Stomach (tissue), 9 donors: Measurements from ENCODE around the gene DBP. TPM values are rescaled to one million over a fixed set of nuclear protein-coding genes. Genes with fewer than 3 reads are reported as not detected.

Source experiments
- DNase-seq, 2 donors: peaks; one replicate each; pipeline versions ENCODE4 v3.0.0 to v3.0.0-alpha.2; 2013 to 2019
- H3K27ac ChIP-seq, 5 donors: fragments of 200-600 bp in 4 of 5; sonication (generic) in 4 of 5; one replicate each; pipeline ENCODE4 v1.5.1; 2013 to 2019; ENCODE audit warnings: mild to moderate bottlenecking in 1 of 5, moderate library complexity in 1 of 5
- H3K27me3 ChIP-seq, 3 donors: fragments of 200-600 bp; sonication (generic); one replicate each; pipeline ENCODE4 v1.5.1; 2017 to 2019; ENCODE audit warnings: mixed run types in 1 of 3
- H3K36me3 ChIP-seq, 4 donors: fragments of 200-600 bp; sonication (generic); 1 replicate in 3 of 4; 2 replicates in 1 of 4; pipeline ENCODE4 v1.5.1; 2016 to 2019
- H3K4me1 ChIP-seq, 4 donors: fragments of 200-600 bp; sonication (generic); one replicate each; pipeline ENCODE4 v1.5.1; 2016 to 2019
- H3K4me3 ChIP-seq, 4 donors: fragments of 200-600 bp; sonication (generic) in 3 of 4; one replicate each; pipeline ENCODE4 v1.5.1; 2016 to 2019; ENCODE audit warnings: mild to moderate bottlenecking in 1 of 4
- H3K9me3 ChIP-seq, 4 donors: fragments of 200-600 bp; sonication (generic); one replicate each; pipeline ENCODE4 v1.5.1; 2016 to 2019
- EP300 ChIP-seq: sonication (generic); formaldehyde crosslinking; IDR thresholded peaks from one replicate; pipeline ENCODE4 v1.6.1; 2017; ENCODE audit warnings: antibody characterized with exemption
- POLR2A ChIP-seq, 4 donors: fragments of 450-650 bp; IDR thresholded peaks; one replicate each; pipeline ENCODE4 v1.6.1; 2016; ENCODE audit warnings: antibody characterized with exemption in 4 of 4, control low read depth in 2 of 4, mild to moderate bottlenecking in 1 of 4, moderate library complexity in 1 of 4
- POLR2AphosphoS5 ChIP-seq, 3 donors: sonication (generic); formaldehyde crosslinking; IDR thresholded peaks; one replicate each; pipeline ENCODE4 v1.6.1; 2016; ENCODE audit warnings: antibody characterized with exemption in 3 of 3
- WGBS, 5 donors: extraction: QIAGEN DNeasy Blood & Tissue Kit in 3 of 5; methylation state at CpG; one replicate each; pipeline versions ENCODE4 v1.1.5 to v1.1.7; 2013 to 2018; 5-methylcytosine and 5-hydroxymethylcytosine counted together
- intact Hi-C: fragments of 100-400 bp; cut with DNase I; formaldehyde crosslinking; loops from one replicate; pipeline ENCODE4 v1.15.1; 2023; ENCODE audit warnings: low total_unique reads
- polyA plus RNA-seq, 3 donors: library from polyadenylated mRNA; stranded (reverse); fragments of 200-250 nt; gene quantifications; one replicate each; pipeline ENCODE4 v1.2.3, GENCODE V29; 2013
- total RNA-seq, 5 donors: library from RNA; depleted of rRNA; stranded (reverse); fragments of >200 nt; gene quantifications; one replicate each; pipeline versions ENCODE4 v1.1.0 to v1.2.3, GENCODE V29; 2014 to 2016
- TF ChIP-seq, protein P1 (sequence below), 7 experiments: fragments of 450-650 bp in 4 of 7; fragments of 200-600 bp in 3 of 7; sonication (generic) in 3 of 7; IDR thresholded peaks; one replicate each; pipeline ENCODE4 v1.5.1; 2016 to 2019; ENCODE audit warnings: antibody characterized with exemption in 7 of 7, control low read depth in 2 of 7, mild to moderate bottlenecking in 1 of 7
- donor health status: healthy with polysubstance abuse.
- donor health status: Bipolar disorder and iron deficiency.
- donor health status: healthy.

DBP gene
- total and polyA plus RNA-seq, 8 donors = 4.2 to 29.0 (median 9.6) TPM; not detected in 1

DNA sequence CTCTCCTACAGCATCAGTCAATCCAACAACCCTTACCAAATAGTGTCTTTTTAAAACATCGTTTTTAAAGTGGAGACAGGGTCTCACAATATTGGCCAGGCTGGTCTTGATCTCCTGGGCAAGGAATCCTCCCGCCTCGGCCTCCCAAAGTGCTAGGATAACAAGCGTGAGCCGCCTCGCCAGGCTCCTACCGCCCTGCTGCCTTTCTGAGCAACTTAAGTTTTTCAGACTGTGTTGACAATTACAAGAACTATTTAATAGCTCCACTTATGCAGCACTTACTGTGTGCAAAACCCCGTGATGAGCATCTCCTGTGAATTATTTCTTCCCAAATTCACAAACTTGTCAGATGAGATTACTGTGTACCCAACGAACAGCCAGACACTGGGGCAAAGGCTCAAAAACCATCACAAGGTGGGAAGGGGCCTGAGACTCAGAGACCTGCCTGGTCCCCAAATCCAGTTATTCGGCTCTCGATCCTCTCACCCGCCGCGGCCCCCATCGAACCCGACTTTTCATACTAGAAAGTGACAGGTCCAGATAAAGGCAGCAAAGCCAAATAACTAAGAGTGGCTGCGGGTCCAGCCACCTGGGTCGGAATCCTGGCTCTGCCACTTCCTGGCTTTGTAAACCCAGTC, 18.8 kb downstream of the DBP start:
- WGBS, 5 donors = 0 to 2% (median 1%) methylated on average over 18 of the region's 18 CpGs
- no peak for TF ChIP-seq POLR2AphosphoS5 (IDR thresholded peaks at IDR 0.05)
- TF ChIP-seq, protein P1, sequence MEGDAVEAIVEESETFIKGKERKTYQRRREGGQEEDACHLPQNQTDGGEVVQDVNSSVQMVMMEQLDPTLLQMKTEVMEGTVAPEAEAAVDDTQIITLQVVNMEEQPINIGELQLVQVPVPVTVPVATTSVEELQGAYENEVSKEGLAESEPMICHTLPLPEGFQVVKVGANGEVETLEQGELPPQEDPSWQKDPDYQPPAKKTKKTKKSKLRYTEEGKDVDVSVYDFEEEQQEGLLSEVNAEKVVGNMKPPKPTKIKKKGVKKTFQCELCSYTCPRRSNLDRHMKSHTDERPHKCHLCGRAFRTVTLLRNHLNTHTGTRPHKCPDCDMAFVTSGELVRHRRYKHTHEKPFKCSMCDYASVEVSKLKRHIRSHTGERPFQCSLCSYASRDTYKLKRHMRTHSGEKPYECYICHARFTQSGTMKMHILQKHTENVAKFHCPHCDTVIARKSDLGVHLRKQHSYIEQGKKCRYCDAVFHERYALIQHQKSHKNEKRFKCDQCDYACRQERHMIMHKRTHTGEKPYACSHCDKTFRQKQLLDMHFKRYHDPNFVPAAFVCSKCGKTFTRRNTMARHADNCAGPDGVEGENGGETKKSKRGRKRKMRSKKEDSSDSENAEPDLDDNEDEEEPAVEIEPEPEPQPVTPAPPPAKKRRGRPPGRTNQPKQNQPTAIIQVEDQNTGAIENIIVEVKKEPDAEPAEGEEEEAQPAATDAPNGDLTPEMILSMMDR (IDR thresholded peaks at IDR 0.05) = no peak
- TF ChIP-seq EP300 = no peak
- no peak for TF ChIP-seq POLR2A (IDR thresholded peaks at IDR 0.05)

DNA sequence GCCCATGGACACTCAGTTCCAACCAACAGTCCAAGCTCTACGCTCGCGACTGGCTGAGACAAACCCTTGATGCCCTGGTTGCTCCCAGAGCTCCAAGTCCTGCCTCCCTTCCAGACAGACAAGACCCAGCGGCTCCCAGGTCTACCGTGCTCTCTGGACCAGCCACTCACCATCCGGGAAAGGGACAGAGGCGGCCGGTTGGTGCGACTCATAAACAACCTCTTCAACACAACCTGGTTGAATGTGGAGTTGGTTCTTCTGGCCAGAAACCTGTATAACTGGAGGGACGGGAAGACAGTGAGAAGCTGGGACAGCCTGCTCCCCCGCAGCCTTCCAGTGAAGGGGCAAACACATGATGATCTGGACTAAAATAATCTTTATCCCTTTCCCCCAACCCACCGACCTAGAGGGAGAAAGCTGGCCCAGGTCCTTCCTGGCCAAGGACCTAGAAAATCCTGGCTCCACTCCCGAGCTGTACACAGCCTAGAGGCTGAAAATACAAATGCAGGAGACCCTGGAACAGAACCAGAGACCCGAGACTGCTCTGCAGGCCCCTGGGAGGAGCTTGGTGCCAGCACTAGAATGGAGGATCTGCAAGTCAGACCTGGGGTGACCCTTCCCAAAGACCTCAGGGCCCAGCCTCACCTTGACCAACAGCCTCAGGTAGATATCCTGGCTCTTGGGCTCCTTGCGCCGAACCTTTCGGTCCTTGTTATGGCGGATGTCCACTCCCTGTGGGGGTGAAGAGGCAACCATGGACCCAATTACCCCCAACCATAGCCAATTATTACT, 19.8 kb downstream of the DBP start:
- intact Hi-C loops = no loop called here
- 26 to 44% (median 37%) methylated on average over 13 to 18 of the region's 18 CpGs for WGBS, 5 donors

More for the DNA sequence above, 18.8 kb downstream of the DBP start:
- H3K27ac ChIP-seq = peak overlapping the region; percentile 77 to 94 (median 93)
- H3K4me3 ChIP-seq = peak overlapping the region; percentile 72 to 93 (median 90)
- no peak for DNase-seq
- no peaks in the 10 kb centered on the region for H3K9me3 ChIP-seq
- H3K36me3 ChIP-seq = peaks cover 24 to 32% (median 30%) of the 10 kb centered on the region in 4 donors
- intact Hi-C loops = no loop called here
- peaks cover 45 to 76% (median 62%) of the 10 kb centered on the region in 4 donors for H3K4me1 ChIP-seq
- H3K27me3 ChIP-seq = no peaks in the 10 kb centered on the region

DNA sequence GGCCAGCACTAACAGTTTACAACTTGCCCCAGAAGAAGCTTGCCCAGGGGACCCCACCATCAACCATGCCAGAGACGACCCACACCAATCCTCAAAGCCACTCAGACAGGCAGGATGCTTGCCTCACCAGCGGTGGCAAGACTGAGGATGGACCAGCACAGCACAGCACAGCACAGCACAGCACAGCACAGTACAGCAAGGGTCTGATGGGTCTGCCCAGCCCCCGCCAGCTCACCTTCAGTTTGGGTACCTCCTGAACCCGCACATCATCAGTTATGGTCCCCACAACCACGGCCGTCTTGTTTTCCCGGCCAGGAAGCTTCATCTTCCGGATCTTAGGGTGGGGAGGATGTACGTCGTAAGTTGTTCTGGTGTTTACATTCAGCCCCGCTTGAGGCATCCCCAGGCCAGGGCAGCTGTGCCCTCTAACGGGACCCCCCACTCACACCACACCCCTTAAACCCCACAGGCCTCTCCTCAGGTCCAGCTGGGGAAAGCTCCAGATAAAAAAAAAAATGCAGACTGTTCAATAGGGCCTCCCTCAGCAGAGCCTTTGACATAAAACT, 20.6 kb downstream of the DBP start:
- TF ChIP-seq POLR2AphosphoS5 (IDR thresholded peaks at IDR 0.05) (no peak), EP300 (no peak), POLR2A (IDR thresholded peaks at IDR 0.05) (no peak)
- TF ChIP-seq, protein P1 (IDR thresholded peaks at IDR 0.05) = no peak
- intact Hi-C loops = no loop called here

More for the DNA sequence above, 19.8 kb downstream of the DBP start:
- Histone ChIP-seq H3K27me3 (no peaks in the 10 kb centered on the region), H3K36me3 (peaks cover 24 to 32% (median 30%) of the 10 kb centered on the region in 4 donors), H3K4me3 (peak overlapping the region; percentile 72 to 93 (median 90)), H3K9me3 (no peaks in the 10 kb centered on the region), H3K4me1 (peaks cover 38 to 74% (median 65%) of the 10 kb centered on the region in 4 donors), H3K27ac (peak overlapping the region; percentile 77 to 94 (median 93))
- TF ChIP-seq EP300 = no peak
- TF ChIP-seq, protein P1 (IDR thresholded peaks at IDR 0.05) = peak in 1 of 7 experiments; percentile 9
- peak; percentile 49 to 58 for DNase-seq

DNA sequence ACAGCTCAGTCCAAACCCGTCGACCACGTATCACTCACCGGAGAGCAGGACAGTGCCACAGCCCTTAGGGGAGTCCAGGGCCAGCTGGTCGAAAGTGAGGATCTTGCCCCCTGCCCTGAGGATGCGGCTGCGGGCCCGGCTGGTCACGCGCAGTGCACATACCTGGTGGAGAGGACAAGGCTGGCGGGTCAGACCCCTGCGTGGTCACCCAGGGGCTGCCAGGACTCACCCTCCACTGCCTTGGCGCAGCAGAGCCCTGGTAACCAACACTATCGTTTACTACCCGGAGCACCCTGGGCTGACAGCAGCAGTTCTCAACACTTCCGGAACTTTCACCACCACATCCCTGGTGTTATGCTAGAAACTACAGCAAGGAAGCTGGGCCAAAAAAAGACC, 21.1 kb downstream of the DBP start:
- H3K4me3 ChIP-seq = peak overlapping the region in 2 of 4 donors; percentile 90 to 93
- peaks cover 24 to 37% (median 31%) of the 10 kb centered on the region in 4 donors for H3K36me3 ChIP-seq
- no peaks in the 10 kb centered on the region for H3K27me3 ChIP-seq
- intact Hi-C loops = no loop called here
- no peak for DNase-seq
- H3K27ac ChIP-seq = peak overlapping the region; percentile 77 to 94 (median 93)
- H3K9me3 ChIP-seq = no peaks in the 10 kb centered on the region
- WGBS, 5 donors = 52 to 66% (median 60%) methylated on average over 8 to 16 of the region's 16 CpGs
- TF ChIP-seq EP300 = no peak
- TF ChIP-seq, protein P1 (IDR thresholded peaks at IDR 0.05) = no peak
- no peak for TF ChIP-seq POLR2AphosphoS5 (IDR thresholded peaks at IDR 0.05)
- TF ChIP-seq POLR2A (IDR thresholded peaks at IDR 0.05) = no peak
- peaks cover 38 to 71% (median 65%) of the 10 kb centered on the region in 4 donors for H3K4me1 ChIP-seq

More for the DNA sequence above, 20.6 kb downstream of the DBP start:
- H3K27me3 ChIP-seq = no peaks in the 10 kb centered on the region
- 44 to 50% (median 47%) methylated on average over 12 of the region's 12 CpGs for WGBS, 5 donors
- DNase-seq = no peak
- H3K27ac ChIP-seq = peak overlapping the region; percentile 77 to 94 (median 93)
- H3K4me1 ChIP-seq = peaks cover 38 to 71% (median 65%) of the 10 kb centered on the region in 4 donors
- H3K36me3 ChIP-seq = peaks cover 24 to 36% (median 31%) of the 10 kb centered on the region in 4 donors
- peak overlapping the region in 3 of 4 donors; percentile 72 to 93 (median 90) for H3K4me3 ChIP-seq
- no peaks in the 10 kb centered on the region for H3K9me3 ChIP-seq
